Stomach (tissue), 4 donors: ENCODE results near the gene TTC4.

Source experiments
- CTCF ChIP-seq, 7 experiments: fragments of 450-650 bp in 4 of 7; fragments of 200-600 bp in 3 of 7; sonication (generic) in 3 of 7; IDR thresholded peaks; one replicate each; pipeline ENCODE4 v1.5.1; 2016 to 2019; ENCODE audit warnings: antibody characterized with exemption in 7 of 7, control low read depth in 2 of 7, mild to moderate bottlenecking in 1 of 7
- EP300 ChIP-seq: sonication (generic); formaldehyde crosslinking; IDR thresholded peaks from one replicate; pipeline ENCODE4 v1.6.1; 2017; ENCODE audit warnings: antibody characterized with exemption
- POLR2A ChIP-seq, 4 donors: fragments of 450-650 bp; IDR thresholded peaks; one replicate each; pipeline ENCODE4 v1.6.1; 2016; ENCODE audit warnings: antibody characterized with exemption in 4 of 4, control low read depth in 2 of 4, mild to moderate bottlenecking in 1 of 4, moderate library complexity in 1 of 4
- POLR2AphosphoS5 ChIP-seq, 3 donors: sonication (generic); formaldehyde crosslinking; IDR thresholded peaks; one replicate each; pipeline ENCODE4 v1.6.1; 2016; ENCODE audit warnings: antibody characterized with exemption in 3 of 3

DNA sequence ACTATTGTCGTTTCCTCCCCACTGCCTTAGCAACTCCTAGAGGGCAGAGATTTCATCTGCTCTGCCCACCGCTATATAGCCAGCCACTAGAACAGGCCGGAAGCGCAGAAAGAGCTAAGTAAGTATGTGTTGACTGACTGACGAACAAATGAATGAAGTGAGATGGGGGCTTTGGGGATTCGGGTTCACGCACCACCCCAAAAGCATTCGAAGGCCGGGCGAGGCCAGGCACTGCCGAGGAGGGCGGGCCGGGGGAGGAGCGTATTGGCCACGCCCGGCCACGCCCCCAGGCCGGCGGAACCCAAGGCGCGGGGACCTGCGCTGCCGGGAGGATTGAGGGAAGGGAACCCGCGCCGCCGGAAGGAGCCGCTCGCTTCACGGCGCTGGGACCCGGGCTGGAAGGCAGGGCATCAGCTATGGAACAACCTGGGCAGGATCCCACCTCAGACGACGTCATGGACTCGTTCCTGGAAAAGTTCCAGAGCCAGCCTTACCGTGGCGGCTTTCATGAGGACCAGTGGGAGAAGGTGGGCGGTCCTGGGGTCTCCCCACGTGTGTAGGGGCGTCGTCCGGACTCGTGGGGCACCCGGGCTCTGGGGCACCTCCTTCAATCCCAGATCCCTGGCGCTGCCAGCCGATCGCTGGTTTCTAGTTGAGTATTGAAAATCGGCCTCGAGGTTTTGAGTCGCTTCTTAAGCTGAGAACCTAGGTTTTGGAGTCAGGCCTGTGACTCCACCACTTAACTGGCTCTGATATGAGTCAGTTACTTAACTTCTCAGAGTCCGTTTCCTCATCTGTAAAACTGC, at the start of gene TTC4:
- TF ChIP-seq CTCF (IDR thresholded peaks at IDR 0.05) (no peak), POLR2A (IDR thresholded peaks at IDR 0.05) (no peak), EP300 (no peak), POLR2AphosphoS5 (IDR thresholded peaks at IDR 0.05) (peak; percentile 60 to 90 (median 68))
